Osteocyte (in vitro differentiated cells): ENCODE results near the gene NIM1K. TPM values are rescaled to one million over a fixed set of nuclear protein-coding genes. Genes with fewer than 3 reads are reported as not detected.

ENCODE experiments used
- DNase-seq: peaks from one replicate; pipeline ENCODE4 v3.0.0; 2021; ENCODE audit warnings: mixed read lengths; ENCODE audit not compliant: unreplicated experiment; ENCODE audit errors: extremely low spot score
- H3K27ac Mint-ChIP-seq: one replicate; pipeline ENCODE4 v1.8.0; 2021; ENCODE audit warnings: mild to moderate bottlenecking, mixed read lengths; ENCODE audit not compliant: unreplicated experiment
- H3K27me3 Mint-ChIP-seq: one replicate; pipeline ENCODE4 v1.8.0; 2021; ENCODE audit warnings: mixed read lengths; ENCODE audit not compliant: unreplicated experiment
- H3K36me3 Mint-ChIP-seq: one replicate; pipeline ENCODE4 v1.8.0; 2021; ENCODE audit warnings: mixed read lengths; ENCODE audit not compliant: unreplicated experiment
- H3K4me1 Mint-ChIP-seq: one replicate; pipeline ENCODE4 v1.8.0; 2021; ENCODE audit warnings: mixed read lengths; ENCODE audit not compliant: unreplicated experiment
- H3K4me3 Mint-ChIP-seq: one replicate; pipeline ENCODE4 v1.8.0; 2021; ENCODE audit warnings: mild to moderate bottlenecking, moderate library complexity, mixed read lengths; ENCODE audit not compliant: unreplicated experiment
- H3K9me3 Mint-ChIP-seq: one replicate; pipeline ENCODE4 v1.8.0; 2021; ENCODE audit warnings: mixed read lengths; ENCODE audit not compliant: unreplicated experiment
- CTCF ChIP-seq: fragments of 200-600 bp; sonication (generic); IDR thresholded peaks from 2 replicates; pipeline ENCODE4 v1.5.0; 2021; ENCODE audit warnings: antibody characterized with exemption, mild to moderate bottlenecking, moderate library complexity
- total RNA-seq: library from RNA; stranded (reverse); gene quantifications from 2 replicates; pipeline ENCODE4 v1.2.1, GENCODE V29; 2021

NIM1K gene
- total RNA-seq, 1 donor from 2014 or later = 0.43 TPM

GRCh38 chr5:43242196-43242595 lies 50.2 kb downstream of the NIM1K start:
- Mint-ChIP-seq H3K36me3 (no peaks in the 10 kb centered on the region), H3K27me3 (peaks cover 63% of the 10 kb centered on the region), H3K4me1 (no peaks in the 10 kb centered on the region), H3K4me3 (no peak overlapping the region), H3K9me3 (no peaks in the 10 kb centered on the region), H3K27ac (no peak overlapping the region)
- no peak for TF ChIP-seq CTCF
- DNase-seq = no peak

- Mint-ChIP-seq H3K27ac (no peak overlapping the region), H3K9me3 (no peaks in the 10 kb centered on the region), H3K27me3 (peaks cover 67% of the 10 kb centered on the region), H3K36me3 (no peaks in the 10 kb centered on the region), H3K4me1 (no peaks in the 10 kb centered on the region), H3K4me3 (no peak overlapping the region)
- TF ChIP-seq CTCF = no peak
- no peak for DNase-seq
Measured at GRCh38 chr5:43243270-43243669, 51.2 kb downstream of the NIM1K start.

GRCh38 chr5:43244823-43245565 lies 53.0 kb downstream of the NIM1K start:
- Mint-ChIP-seq H3K4me1 (no peaks in the 10 kb centered on the region), H3K4me3 (no peak overlapping the region), H3K9me3 (no peaks in the 10 kb centered on the region), H3K27ac (no peak overlapping the region), H3K36me3 (no peaks in the 10 kb centered on the region), H3K27me3 (peaks cover 60% of the 10 kb centered on the region)
- TF ChIP-seq CTCF = no peak
- DNase-seq = no peak

- no peak for TF ChIP-seq CTCF
- no peaks in the 10 kb centered on the region for H3K36me3 Mint-ChIP-seq
Measured at GRCh38 chr5:43245724-43246385, 53.8 kb downstream of the NIM1K start.

GRCh38 chr5:43251754-43252153 lies 59.7 kb downstream of the NIM1K start:
- no peaks in the 10 kb centered on the region for H3K36me3 Mint-ChIP-seq
- peaks cover 44% of the 10 kb centered on the region for H3K27me3 Mint-ChIP-seq
- no peak overlapping the region for H3K4me3 Mint-ChIP-seq
- no peaks in the 10 kb centered on the region for H3K4me1 Mint-ChIP-seq
- H3K9me3 Mint-ChIP-seq = no peaks in the 10 kb centered on the region
- no peak for TF ChIP-seq CTCF
- H3K27ac Mint-ChIP-seq = no peak overlapping the region
- DNase-seq = no peak

More at GRCh38 chr5:43245724-43246385, 53.8 kb downstream of the NIM1K start:
- Mint-ChIP-seq H3K4me3 (no peak overlapping the region), H3K27me3 (peaks cover 59% of the 10 kb centered on the region), H3K4me1 (no peaks in the 10 kb centered on the region), H3K27ac (no peak overlapping the region), H3K9me3 (no peaks in the 10 kb centered on the region)
- no peak for DNase-seq
